K562 (cell line): ENCODE data around the gene PTPRG. TPM values are rescaled to one million over a fixed set of nuclear protein-coding genes. Genes with fewer than 3 reads are reported as not detected.

Source experiments
- ATAC-seq: fragments of 200-7000 bp; cut with Tn5 transposase; 3 replicates; pipeline ENCODE4 v1.9.1; 2020; ENCODE audit warnings: moderate library complexity
- BruUV-seq: library from RNA; stranded (reverse); fragments of 400-500 nt; replicated peaks from 2 replicates; lab custom pipeline; 2021; lab: Mats Ljungman, UMichigan
- CTCF ChIA-PET: fragments of 300-600 bp; formaldehyde crosslinking; extraction: SDS; loops from one replicate; lab custom pipeline; 2021; ENCODE audit warnings: low intra/inter-chr PET ratio; lab: Yijun Ruan, JAX
- POLR2A ChIA-PET: fragments of 300-600, 350-650 bp; sonication (Branson Sonifier 250); formaldehyde crosslinking; extraction: SDS; loops from one replicate; lab custom pipeline; 2021; ENCODE audit warnings: antibody characterized with exemption, inconsistent platforms; lab: Yijun Ruan, JAX
- DNase-seq, 4 experiments: peaks; one replicate each; pipeline versions ENCODE4 v3.0.0 to v3.0.0-alpha.2; 2011 to 2018; ENCODE audit warnings: low spot score in 3 of 4, mixed read lengths in 3 of 4; ENCODE audit errors: extremely low read depth in 1 of 4
- FAIRE-seq: peaks from 2 replicates; lab custom pipeline; 2011; peaks lifted over from hg19 to GRCh38; lab: Jason Lieb, UNC
- H2AFZ ChIP-seq: 2 replicates; pipeline ENCODE4 v1.6.0; 2011; ENCODE audit warnings: low read depth, low read length, control low read depth, inconsistent platforms
- H3K27ac ChIP-seq: fragments of 200-600 bp; 3 replicates; pipeline ENCODE4 v1.8.0; 2011; ENCODE audit warnings: low read depth, mild to moderate bottlenecking, control low read depth, inconsistent platforms, low read length, moderate library complexity, mixed read lengths; ENCODE audit errors: extremely low read depth
- H3K27me3 ChIP-seq, 2 experiments: fragments of 300-600 bp in 1 of 2; 2 replicates in 1 of 2; 3 replicates in 1 of 2; pipeline versions ENCODE4 v1.6.0 to v1.8.0; 2011; ENCODE audit warnings: inconsistent platforms in 2 of 2, low read length in 2 of 2, mild to moderate bottlenecking in 1 of 2, mixed read lengths in 1 of 2, moderate library complexity in 1 of 2; ENCODE audit not compliant: control insufficient read depth in 2 of 2, insufficient read depth in 2 of 2
- H3K36me3 ChIP-seq: fragments of 300-600 bp; 3 replicates; pipeline ENCODE4 v1.8.0; 2011; ENCODE audit warnings: mild to moderate bottlenecking, low read length, inconsistent platforms; ENCODE audit not compliant: control insufficient read depth, insufficient read depth
- H3K4me1 ChIP-seq, 2 experiments: fragments of 200-600 bp in 1 of 2; replicated peaks in 1 of 2; 2 replicates in 1 of 2; 3 replicates in 1 of 2; pipeline versions ENCODE4 v1.5.1 to v1.8.0; 2011; ENCODE audit warnings: inconsistent platforms in 2 of 2, low read length in 2 of 2, mild to moderate bottlenecking in 1 of 2, mixed read lengths in 1 of 2, moderate library complexity in 1 of 2; ENCODE audit not compliant: control insufficient read depth in 2 of 2, insufficient read depth in 2 of 2
- H3K4me2 ChIP-seq: 2 replicates; pipeline ENCODE4 v1.6.1; 2011; ENCODE audit warnings: low read length, control low read depth, inconsistent platforms, mixed read lengths; ENCODE audit not compliant: insufficient read depth
- H3K4me3 ChIP-seq: fragments of 200-600 bp; sonication (generic), shearing (Covaris generic); 2 replicates; pipeline ENCODE4 v1.5.1; 2016; ENCODE audit warnings: control low read depth, inconsistent platforms
- H3K79me2 ChIP-seq: fragments of 200-600 bp; 3 replicates; pipeline ENCODE4 v1.8.0; 2011; ENCODE audit warnings: low read length, inconsistent platforms; ENCODE audit not compliant: control insufficient read depth, insufficient read depth
- H3K9ac ChIP-seq, 2 experiments: 2 replicates each; pipeline versions ENCODE4 v1.6.0 to v1.6.1; 2011; ENCODE audit warnings: low read depth in 2 of 2, low read length in 2 of 2, control low read depth in 1 of 2, inconsistent platforms in 1 of 2, mild to moderate bottlenecking in 1 of 2, mixed read lengths in 1 of 2; ENCODE audit not compliant: insufficient read depth in 1 of 2
- H3K9me1 ChIP-seq: one replicate; pipeline ENCODE4 v1.6.0; 2011; ENCODE audit warnings: inconsistent platforms, mild to moderate bottlenecking, low read length, moderate library complexity; ENCODE audit not compliant: control insufficient read depth, insufficient read depth
- H3K9me3 ChIP-seq: replicated peaks from 2 replicates; pipeline ENCODE4 v1.5.1; 2011; ENCODE audit warnings: low read depth, low read length, inconsistent platforms; ENCODE audit not compliant: control insufficient read depth, insufficient read depth
- H4K20me1 ChIP-seq: replicated peaks from 2 replicates; pipeline ENCODE4 v1.6.1; 2011; ENCODE audit warnings: low read length, inconsistent platforms, mixed read lengths; ENCODE audit not compliant: control insufficient read depth, insufficient read depth
- CBFA2T3 ChIP-seq: fragments of 450-650 bp; IDR thresholded peaks from 2 replicates; pipeline ENCODE4 v1.6.1; 2017
- CBX3 ChIP-seq, 2 experiments: IDR thresholded peaks; 1 replicate in 1 of 2; 2 replicates in 1 of 2; pipeline ENCODE4 v1.6.1; 2012; ENCODE audit warnings: inconsistent platforms in 2 of 2, low read length in 2 of 2, borderline replicate concordance in 1 of 2, control low read depth in 1 of 2
- CTCF ChIP-seq, 3 experiments: IDR thresholded peaks in 2 of 3; conservative IDR thresholded peaks in 1 of 3; 2 replicates each; pipeline ENCODE4 v1.5.1; 2011 to 2012; ENCODE audit warnings: low read length in 3 of 3, mild to moderate bottlenecking in 3 of 3, control low read depth in 2 of 3, improper control_type of control experiment in 1 of 3, inconsistent platforms in 1 of 3, low read depth in 1 of 3, mixed read lengths in 1 of 3, moderate library complexity in 1 of 3; ENCODE audit not compliant: insufficient read depth in 2 of 3
- ETS2 ChIP-seq: IDR thresholded peaks from 2 replicates; pipeline ENCODE4 v1.6.1; 2016; ENCODE audit warnings: borderline replicate concordance, missing genetic modification characterization, mild to moderate bottlenecking, moderate library complexity, missing compliant biosample characterization; ENCODE audit not compliant: poor library complexity, severe bottlenecking
- MTA1 ChIP-seq: fragments of 450-650 bp; IDR thresholded peaks from 2 replicates; pipeline ENCODE4 v1.6.1; 2017; ENCODE audit warnings: borderline replicate concordance
- NBN ChIP-seq: fragments of 450-650 bp; IDR thresholded peaks from 2 replicates; pipeline ENCODE4 v1.6.1; 2016; ENCODE audit warnings: low read depth, mild to moderate bottlenecking
- POLR2AphosphoS2 ChIP-seq: IDR thresholded peaks from 2 replicates; pipeline ENCODE4 v1.6.1; 2012; ENCODE audit warnings: low read length, improper control_type of control experiment
- SMARCA5 ChIP-seq: fragments of 450-650 bp; IDR thresholded peaks from 2 replicates; pipeline ENCODE4 v1.6.1; 2016
- ZFX ChIP-seq: sonication (generic); formaldehyde crosslinking; IDR thresholded peaks from 2 replicates; pipeline ENCODE4 v1.8.0; 2022; ENCODE audit warnings: mild to moderate bottlenecking, missing genetic modification reagents, moderate library complexity
- ZNF609 ChIP-seq: sonication (generic); formaldehyde crosslinking; IDR thresholded peaks from 2 replicates; pipeline ENCODE4 v1.8.1; 2023; ENCODE audit warnings: missing genetic modification reagents, mild to moderate bottlenecking, borderline replicate concordance
- WGBS: fragments of 100-300 bp; shearing (Covaris generic); methylation state at CpG from one replicate; pipeline ENCODE4 v1.1.6; 2016; ENCODE audit warnings: low coverage, mixed read lengths; ENCODE audit not compliant: insufficient coverage; ENCODE audit errors: missing lambda C conversion rate; 5-methylcytosine and 5-hydroxymethylcytosine counted together
- in situ Hi-C: fragments of 300-500 bp; cut with MboI; formaldehyde crosslinking; loops from 4 replicates; pipeline ENCODE4 v1.15.0; 2018; ENCODE audit warnings: inconsistent platforms, mixed read lengths
- intact Hi-C: fragments of 100-400 bp; cut with micrococcal nuclease; formaldehyde crosslinking; loops from 2 replicates; pipeline ENCODE4 v1.14.2; 2022
- polyA plus RNA-seq, 8 experiments: library from polyadenylated mRNA; depleted of rRNA in 4 of 8; stranded (reverse) in 5 of 8; unstranded in 3 of 8; fragments of >200 nt; fragmentation: Nextera tagmentation in 2 of 8; fragmentation: Illumina TruSeq in 1 of 8; extraction: Ambion mirVana in 2 of 8; extraction: Trizol in 1 of 8; gene quantifications; 2 replicates each; pipeline versions ENCODE4 v1.2.1 to v1.2.3, GENCODE V29; 2011 to 2014; ENCODE audit warnings: inconsistent platforms in 1 of 8, missing spikeins in 1 of 8
- total RNA-seq, 7 experiments: library from RNA; depleted of rRNA in 6 of 7; stranded (reverse); fragments of >200 nt in 6 of 7; fragmentation: Illumina TruSeq in 2 of 7; extraction: Trizol in 2 of 7; gene quantifications; 2 replicates each; pipeline versions ENCODE4 v1.2.1 to v1.2.3, GENCODE V29; 2011 to 2021; ENCODE audit warnings: low replicate concordance in 1 of 7

Gene PTPRG
- total and polyA plus RNA-seq, 9 of the 15 experiments (the other 6 are each of a cell fraction or from before 2014, with no cell fraction given): 0.16 TPM; not detected in 8

GRCh38 chr3:62049033-62049432 lies 487.7 kb downstream of the PTPRG start (continued):
- TF ChIP-seq ZNF609 (no peak), ZFX (no peak), ETS2 (tag) (no peak), POLR2AphosphoS2 (no peak), CBX3 (IDR thresholded peaks at IDR 0.05; ENCODE audit: borderline replicate concordance in 1 of 2, low read length in 2 of 2) (no peak), SMARCA5 (no peak), MTA1 (no peak)
- TF ChIP-seq, all 486 proteins: peak for 0

GRCh38 chr3:62051506-62051905 lies 490.1 kb downstream of the PTPRG start:
- no peaks in the 10 kb centered on the region for H3K36me3 ChIP-seq
- no peak overlapping the region for H3K27ac ChIP-seq
- peak; percentile 2 to 15 (median 7) for DNase-seq
- no peak for FAIRE-seq
- no peak overlapping the region for H3K4me3 ChIP-seq
- ATAC-seq: no peak
- CTCF ChIA-PET: no interaction called here
- H3K9ac ChIP-seq: no peak overlapping the region
- H4K20me1 ChIP-seq: no peaks in the 10 kb centered on the region
- no peak overlapping the region for H3K4me2 ChIP-seq
- TF ChIP-seq CBFA2T3: peak; percentile 71
- no peak for TF ChIP-seq NBN
- TF ChIP-seq CTCF (IDR thresholded peaks at IDR 0.05 in 2 of 3, conservative IDR thresholded peaks at IDR 0.05 in 1 of 3; ENCODE audit: insufficient read depth in 2 of 3, low read depth in 1 of 3, low read length in 3 of 3): 0 out of 6 replicates have a peak, but pooled peaks of 1 of the 3 experiments have one; percentile 4
- 0% methylated on average over 3 of the region's 3 CpGs for WGBS
- intact Hi-C loops: no loop called here
- POLR2A ChIA-PET: no interaction called here
- no TSS peak for BruUV-seq
- H3K9me1 ChIP-seq: no peaks in the 10 kb centered on the region
- in situ Hi-C loops: no loop called here
- H2AFZ ChIP-seq: no peak overlapping the region
- no peaks in the 10 kb centered on the region for H3K9me3 ChIP-seq
- no peaks in the 10 kb centered on the region for H3K27me3 ChIP-seq
- H3K79me2 ChIP-seq: no peaks in the 10 kb centered on the region
- H3K4me1 ChIP-seq: no peaks in the 10 kb centered on the region
